Measurements from ENCODE around the gene LONP1.
A peak's percentile ranks its signal among the peaks of the same experiment; 100 is the strongest.

The LONP1 gene

DNA sequence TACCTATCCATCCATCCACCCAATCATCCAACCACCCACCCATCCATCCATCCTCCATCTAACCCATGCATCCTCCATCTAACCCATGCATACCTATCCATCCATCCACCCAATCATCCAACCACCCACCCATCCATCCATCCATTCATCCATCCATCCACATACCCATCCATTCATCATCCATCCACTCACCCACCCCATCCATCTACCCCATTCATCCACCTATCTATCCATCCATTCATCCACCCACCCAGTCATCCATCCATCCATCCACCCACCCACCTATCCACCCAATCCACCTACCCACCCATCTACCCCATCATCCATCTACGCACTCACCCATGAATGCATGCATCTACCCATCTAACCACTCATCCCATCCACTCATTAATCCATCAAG is 46.2 kb downstream of the LONP1 start (continued):
- TF ChIP-seq, protein P1, sequence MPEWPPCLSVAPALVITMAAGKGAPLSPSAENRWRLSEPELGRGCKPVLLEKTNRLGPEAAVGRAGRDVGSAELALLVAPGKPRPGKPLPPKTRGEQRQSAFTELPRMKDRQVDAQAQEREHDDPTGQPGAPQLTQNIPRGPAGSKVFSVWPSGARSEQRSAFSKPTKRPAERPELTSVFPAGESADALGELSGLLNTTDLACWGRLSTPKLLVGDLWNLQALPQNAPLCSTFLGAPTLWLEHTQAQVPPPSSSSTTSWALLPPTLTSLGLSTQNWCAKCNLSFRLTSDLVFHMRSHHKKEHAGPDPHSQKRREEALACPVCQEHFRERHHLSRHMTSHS (tag by site-specific recombination; IDR thresholded peaks at IDR 0.05), result no peak
- TF ChIP-seq ZNF10 (tag by site-specific recombination; IDR thresholded peaks at IDR 0.05) (no peak), KLF9 (tag by site-specific recombination; IDR thresholded peaks at IDR 0.05; ENCODE audit: low read depth) (no peak), ZNF311 (tag by site-specific recombination; IDR thresholded peaks at IDR 0.05; ENCODE audit: borderline replicate concordance) (no peak), BCL11A (tag by site-specific recombination; IDR thresholded peaks at IDR 0.05; ENCODE audit: low read depth) (no peak), SP7 (tag by site-specific recombination; IDR thresholded peaks at IDR 0.05) (no peak), ZNF626 (tag by site-specific recombination; IDR thresholded peaks at IDR 0.05) (no peak), ZNF280C (tag by site-specific recombination; IDR thresholded peaks at IDR 0.05) (no peak), KLF1 (tag by site-specific recombination; IDR thresholded peaks at IDR 0.05) (no peak), ZNF121 (tag by site-specific recombination; IDR thresholded peaks at IDR 0.05) (no peak), ZNF529 (tag by site-specific recombination; IDR thresholded peaks at IDR 0.05; ENCODE audit: insufficient replicate concordance) (no peak), ZNF580 (tag by site-specific recombination; IDR thresholded peaks at IDR 0.05) (no peak), TRIM28 (IDR thresholded peaks at IDR 0.05; ENCODE audit: borderline replicate concordance, low read length) (no peak), GLI2 (tag by site-specific recombination; IDR thresholded peaks at IDR 0.05; ENCODE audit: borderline replicate concordance, low read depth) (no peak), KLF8 (tag by site-specific recombination; IDR thresholded peaks at IDR 0.05) (no peak), ZNF248 (tag by site-specific recombination; IDR thresholded peaks at IDR 0.05) (no peak), ZNF600 (tag by site-specific recombination; IDR thresholded peaks at IDR 0.05) (no peak), ZNF155 (tag by site-specific recombination; IDR thresholded peaks at IDR 0.05) (no peak), ZNF391 (tag by site-specific recombination; IDR thresholded peaks at IDR 0.05; ENCODE audit: borderline replicate concordance, low read depth) (no peak), GLIS2 (tag by site-specific recombination; IDR thresholded peaks at IDR 0.05) (no peak), ZNF777 (tag by site-specific recombination; IDR thresholded peaks at IDR 0.05; ENCODE audit: borderline replicate concordance) (peak; percentile 16; the same call in 1 of the 2 replicates), ZNF221 (tag by site-specific recombination; IDR thresholded peaks at IDR 0.05; ENCODE audit: borderline replicate concordance) (no peak), ZNF354C (tag by site-specific recombination; IDR thresholded peaks at IDR 0.05; ENCODE audit: borderline replicate concordance, low read depth) (no peak), ZNF341 (tag by site-specific recombination; IDR thresholded peaks at IDR 0.05; ENCODE audit: low read depth) (no peak), ZSCAN30 (tag by site-specific recombination; IDR thresholded peaks at IDR 0.05) (no peak), ZNF510 (tag by site-specific recombination; IDR thresholded peaks at IDR 0.05; ENCODE audit: insufficient replicate concordance) (no peak)
- TF ChIP-seq, protein P2, sequence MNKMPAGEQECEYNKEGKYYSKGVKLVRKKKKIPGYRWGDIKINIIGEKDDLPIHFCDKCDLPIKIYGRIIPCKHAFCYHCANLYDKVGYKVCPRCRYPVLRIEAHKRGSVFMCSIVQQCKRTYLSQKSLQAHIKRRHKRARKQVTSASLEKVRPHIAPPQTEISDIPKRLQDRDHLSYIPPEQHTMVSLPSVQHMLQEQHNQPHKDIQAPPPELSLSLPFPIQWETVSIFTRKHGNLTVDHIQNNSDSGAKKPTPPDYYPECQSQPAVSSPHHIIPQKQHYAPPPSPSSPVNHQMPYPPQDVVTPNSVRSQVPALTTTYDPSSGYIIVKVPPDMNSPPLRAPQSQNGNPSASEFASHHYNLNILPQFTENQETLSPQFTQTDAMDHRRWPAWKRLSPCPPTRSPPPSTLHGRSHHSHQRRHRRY (tag by site-specific recombination; IDR thresholded peaks at IDR 0.05), result 0 out of 2 replicates have a peak, but pooled peaks have one; percentile 35
- TF ChIP-seq, protein P3, sequence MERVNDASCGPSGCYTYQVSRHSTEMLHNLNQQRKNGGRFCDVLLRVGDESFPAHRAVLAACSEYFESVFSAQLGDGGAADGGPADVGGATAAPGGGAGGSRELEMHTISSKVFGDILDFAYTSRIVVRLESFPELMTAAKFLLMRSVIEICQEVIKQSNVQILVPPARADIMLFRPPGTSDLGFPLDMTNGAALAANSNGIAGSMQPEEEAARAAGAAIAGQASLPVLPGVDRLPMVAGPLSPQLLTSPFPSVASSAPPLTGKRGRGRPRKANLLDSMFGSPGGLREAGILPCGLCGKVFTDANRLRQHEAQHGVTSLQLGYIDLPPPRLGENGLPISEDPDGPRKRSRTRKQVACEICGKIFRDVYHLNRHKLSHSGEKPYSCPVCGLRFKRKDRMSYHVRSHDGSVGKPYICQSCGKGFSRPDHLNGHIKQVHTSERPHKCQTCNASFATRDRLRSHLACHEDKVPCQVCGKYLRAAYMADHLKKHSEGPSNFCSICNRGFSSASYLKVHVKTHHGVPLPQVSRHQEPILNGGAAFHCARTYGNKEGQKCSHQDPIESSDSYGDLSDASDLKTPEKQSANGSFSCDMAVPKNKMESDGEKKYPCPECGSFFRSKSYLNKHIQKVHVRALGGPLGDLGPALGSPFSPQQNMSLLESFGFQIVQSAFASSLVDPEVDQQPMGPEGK (tag by site-specific recombination; IDR thresholded peaks at IDR 0.05), result 0 out of 2 replicates have a peak, but pooled peaks have one; percentile 11
